H9 (cell line): ENCODE results near the gene IFI27. TPM values are rescaled to one million over a fixed set of nuclear protein-coding genes. Genes with fewer than 3 reads are reported as not detected.
A peak's percentile ranks its signal among the peaks of the same experiment; 100 is the strongest.

ENCODE experiments used
- DNase-seq: peaks from one replicate; pipeline ENCODE4 v3.0.0-alpha.2; 2017
- H2AFZ ChIP-seq: one replicate; pipeline ENCODE4 v1.6.1; 2013; ENCODE audit warnings: mild to moderate bottlenecking, low read length, control low read depth, moderate library complexity
- H2AK5ac ChIP-seq: 2 replicates; pipeline ENCODE4 v1.6.1; 2013; ENCODE audit warnings: low read length, control low read depth, mixed read lengths; ENCODE audit not compliant: insufficient read length
- H2BK120ac ChIP-seq: one replicate; pipeline ENCODE4 v1.6.1; 2013; ENCODE audit warnings: low read depth, mild to moderate bottlenecking, low read length, control low read depth, inconsistent platforms; ENCODE audit not compliant: poor library complexity, severe bottlenecking
- H2BK12ac ChIP-seq: 2 replicates; pipeline ENCODE4 v1.6.1; 2013; ENCODE audit warnings: low read length, control low read depth, mixed read lengths, low read depth; ENCODE audit not compliant: insufficient read length
- H2BK15ac ChIP-seq: 2 replicates; pipeline ENCODE4 v1.6.1; 2013; ENCODE audit warnings: low read depth, low read length, control low read depth
- H2BK20ac ChIP-seq: one replicate; pipeline ENCODE4 v1.6.1; 2013; ENCODE audit warnings: low read depth, mild to moderate bottlenecking, low read length, control low read depth, inconsistent platforms; ENCODE audit not compliant: poor library complexity, severe bottlenecking
- H2BK5ac ChIP-seq: 2 replicates; pipeline ENCODE4 v1.6.1; 2013; ENCODE audit warnings: low read length, control low read depth, mixed read lengths; ENCODE audit not compliant: insufficient read length
- H3K14ac ChIP-seq: 2 replicates; pipeline ENCODE4 v1.6.1; 2013; ENCODE audit warnings: low read length, control low read depth; ENCODE audit not compliant: insufficient read depth
- H3K18ac ChIP-seq: 2 replicates; pipeline ENCODE4 v1.6.1; 2013; ENCODE audit warnings: low read depth, mild to moderate bottlenecking, mixed read lengths, low read length, control low read depth; ENCODE audit not compliant: insufficient read length
- H3K23ac ChIP-seq: 2 replicates; pipeline ENCODE4 v1.6.1; 2013; ENCODE audit warnings: low read length, control low read depth, mixed read lengths, low read depth; ENCODE audit not compliant: insufficient read length
- H3K23me2 ChIP-seq: 2 replicates; pipeline ENCODE4 v1.6.1; 2013; ENCODE audit warnings: low read depth, mild to moderate bottlenecking, mixed read lengths, low read length, control low read depth; ENCODE audit not compliant: insufficient read length, poor library complexity, severe bottlenecking
- H3K27ac ChIP-seq: 2 replicates; pipeline ENCODE4 v1.5.1; 2013; ENCODE audit warnings: low read length, control low read depth, mixed read lengths, low read depth; ENCODE audit not compliant: insufficient read length
- H3K27me3 ChIP-seq: 2 replicates; pipeline ENCODE4 v1.6.1; 2013; ENCODE audit warnings: low read length, control low read depth, inconsistent platforms; ENCODE audit not compliant: insufficient read depth
- H3K4ac ChIP-seq: 2 replicates; pipeline ENCODE4 v1.6.1; 2013; ENCODE audit warnings: low read depth, mild to moderate bottlenecking, control low read depth, inconsistent platforms, low read length, moderate library complexity
- H3K4me1 ChIP-seq: 2 replicates; pipeline ENCODE4 v1.6.1; 2013; ENCODE audit warnings: low read length, control low read depth, inconsistent platforms; ENCODE audit not compliant: insufficient read depth
- H3K4me2 ChIP-seq: 2 replicates; pipeline ENCODE4 v1.6.1; 2013; ENCODE audit warnings: low read length, control low read depth, mixed read lengths; ENCODE audit not compliant: insufficient read length, insufficient read depth
- H3K56ac ChIP-seq: 2 replicates; pipeline ENCODE4 v1.6.1; 2013; ENCODE audit warnings: low read depth, mild to moderate bottlenecking, mixed read lengths, low read length, control low read depth; ENCODE audit not compliant: insufficient read length
- H3K79me1 ChIP-seq: 2 replicates; pipeline ENCODE4 v1.6.1; 2013; ENCODE audit warnings: low read depth, mild to moderate bottlenecking, moderate library complexity, low read length, control low read depth, inconsistent platforms; ENCODE audit not compliant: insufficient read depth, poor library complexity, severe bottlenecking
- H3K79me2 ChIP-seq: 2 replicates; pipeline ENCODE4 v1.6.1; 2013; ENCODE audit warnings: low read length, control low read depth, inconsistent platforms; ENCODE audit not compliant: insufficient read depth
- H3K9ac ChIP-seq: 2 replicates; pipeline ENCODE4 v1.6.1; 2013; ENCODE audit warnings: low read length, control low read depth, mixed read lengths; ENCODE audit not compliant: insufficient read length; ENCODE audit errors: extremely low read depth
- H3K9me3 ChIP-seq: one replicate; pipeline ENCODE4 v1.6.1; 2013; ENCODE audit warnings: low read depth, low read length, inconsistent platforms; ENCODE audit not compliant: control insufficient read depth
- H3T11ph ChIP-seq: one replicate; pipeline ENCODE4 v1.6.1; 2013; ENCODE audit warnings: mild to moderate bottlenecking, low read length, control low read depth, inconsistent platforms
- H4K20me1 ChIP-seq: one replicate; pipeline ENCODE4 v1.6.1; 2013; ENCODE audit not compliant: control insufficient read depth, insufficient read length, insufficient read depth
- H4K5ac ChIP-seq: 2 replicates; pipeline ENCODE4 v1.6.1; 2013; ENCODE audit warnings: low read depth, mild to moderate bottlenecking, mixed read lengths, low read length, control low read depth; ENCODE audit not compliant: insufficient read length
- H4K8ac ChIP-seq: replicated peaks from 2 replicates; pipeline ENCODE4 v1.6.1; 2013; ENCODE audit warnings: low read length, control low read depth, mixed read lengths, low read depth; ENCODE audit not compliant: insufficient read length
- H4K91ac ChIP-seq: 2 replicates; pipeline ENCODE4 v1.6.1; 2013; ENCODE audit warnings: low read depth, mild to moderate bottlenecking, moderate library complexity, mixed read lengths, low read length, control low read depth; ENCODE audit not compliant: insufficient read length
- H3K27ac Mint-ChIP-seq, 3 experiments: 2 replicates in 2 of 3; 3 replicates in 1 of 3; pipeline ENCODE4 v1.8.0; 2020 to 2021; ENCODE audit warnings: mixed read lengths in 3 of 3, mild to moderate bottlenecking in 1 of 3, moderate library complexity in 1 of 3
- H3K27me3 Mint-ChIP-seq: 2 replicates; pipeline ENCODE4 v1.8.0; 2021; ENCODE audit warnings: low read depth, mild to moderate bottlenecking, moderate library complexity, mixed read lengths
- H3K36me3 Mint-ChIP-seq, 3 experiments: 2 replicates in 2 of 3; 3 replicates in 1 of 3; pipeline ENCODE4 v1.8.0; 2020 to 2021; ENCODE audit warnings: low read depth in 3 of 3, mixed read lengths in 3 of 3; ENCODE audit not compliant: insufficient read depth in 1 of 3
- H3K4me1 Mint-ChIP-seq, 2 experiments: 2 replicates each; pipeline ENCODE4 v1.8.0; 2020; ENCODE audit warnings: mixed read lengths in 2 of 2
- H3K4me3 Mint-ChIP-seq, 2 experiments: 2 replicates in 1 of 2; 3 replicates in 1 of 2; pipeline ENCODE4 v1.8.0; 2020 to 2021; ENCODE audit warnings: mild to moderate bottlenecking in 2 of 2, mixed read lengths in 2 of 2, moderate library complexity in 1 of 2
- H3K9me3 Mint-ChIP-seq, 2 experiments: 2 replicates in 1 of 2; 3 replicates in 1 of 2; pipeline ENCODE4 v1.8.0; 2020; ENCODE audit warnings: mild to moderate bottlenecking in 2 of 2, mixed read lengths in 2 of 2, moderate library complexity in 1 of 2
- CTCF ChIP-seq: fragments of 200-600 bp; sonication (generic); conservative IDR thresholded peaks from 3 replicates; pipeline ENCODE4 v1.8.0; 2021; ENCODE audit warnings: antibody characterized with exemption, mild to moderate bottlenecking
- WGBS: extraction: QIAGEN DNeasy Blood & Tissue Kit; methylation state at CpG from one replicate; pipeline ENCODE4 v1.1.7; 2013; ENCODE audit warnings: missing lambda C conversion rate, low lambda C conversion rate, mixed read lengths; ENCODE audit not compliant: insufficient read length; ENCODE audit errors: extremely low coverage; 5-methylcytosine and 5-hydroxymethylcytosine counted together
- total RNA-seq: library from RNA; stranded (reverse); gene quantifications from 2 replicates; pipeline ENCODE4 v1.2.1, GENCODE V29; 2021

Gene IFI27
- total RNA-seq, 1 experiment from 2014 or later, result 1.7 TPM

GRCh38 chr14:94100847-94101246, 9.7 kb upstream of the IFI27 start:
- H3T11ph ChIP-seq, result no peak overlapping the region
- H3K4me2 ChIP-seq, result no peak overlapping the region
- H4K20me1 ChIP-seq, result no peaks in the 10 kb centered on the region
- H2AK5ac ChIP-seq, result no peak overlapping the region
- no peak overlapping the region for H4K5ac ChIP-seq
- H2BK15ac ChIP-seq, result no peak overlapping the region
- DNase-seq, result no peak
- Mint-ChIP-seq H3K27me3 (no peaks in the 10 kb centered on the region), H3K36me3 (peaks cover 0 to 5% (median 1%) of the 10 kb centered on the region in 3 experiments; a peak in 2 of 7 replicates), H3K27ac (peak overlapping the region in 1 of 3 experiments; percentile 73; a peak in 1 of 7 replicates), H3K4me1 (peaks cover 0 to 5% of the 10 kb centered on the region in 2 experiments; a peak in 1 of 4 replicates), H3K4me3 (no peak overlapping the region), H3K9me3 (no peaks in the 10 kb centered on the region; a peak in 1 of 5 replicates)
- no peak overlapping the region for H2BK120ac ChIP-seq
- no peaks in the 10 kb centered on the region for H3K27me3 ChIP-seq
- no peaks in the 10 kb centered on the region for H3K79me1 ChIP-seq
- no peaks in the 10 kb centered on the region for H3K23me2 ChIP-seq
- no peak overlapping the region for H2AFZ ChIP-seq
- no peak overlapping the region for H3K4ac ChIP-seq
- no peak overlapping the region for H3K27ac ChIP-seq
- H3K9me3 ChIP-seq, result no peaks in the 10 kb centered on the region
- no peaks in the 10 kb centered on the region for H3K4me1 ChIP-seq
- no peak for TF ChIP-seq CTCF
- H3K79me2 ChIP-seq, result no peaks in the 10 kb centered on the region
- no peak overlapping the region for H3K14ac ChIP-seq
- H3K18ac ChIP-seq, result no peak overlapping the region
- H4K8ac ChIP-seq, result no peak overlapping the region
- H3K23ac ChIP-seq, result no peak overlapping the region
- H4K91ac ChIP-seq, result no peak overlapping the region
- H3K9ac ChIP-seq, result no peak overlapping the region
- H2BK5ac ChIP-seq, result no peak overlapping the region
- no peak overlapping the region for H2BK20ac ChIP-seq
- H3K56ac ChIP-seq, result no peak overlapping the region
- H2BK12ac ChIP-seq, result no peak overlapping the region
- WGBS, result no CpG with 5 or more reads among the region's 4 CpGs
